ENCODE data around the gene SEMA5B. TPM values are rescaled to one million over a fixed set of nuclear protein-coding genes. Genes with fewer than 3 reads are reported as not detected.

SEMA5B gene
- total and polyA plus RNA-seq, 2 experiments from 2014 or later = 8.0 to 26.8 TPM

DNA sequence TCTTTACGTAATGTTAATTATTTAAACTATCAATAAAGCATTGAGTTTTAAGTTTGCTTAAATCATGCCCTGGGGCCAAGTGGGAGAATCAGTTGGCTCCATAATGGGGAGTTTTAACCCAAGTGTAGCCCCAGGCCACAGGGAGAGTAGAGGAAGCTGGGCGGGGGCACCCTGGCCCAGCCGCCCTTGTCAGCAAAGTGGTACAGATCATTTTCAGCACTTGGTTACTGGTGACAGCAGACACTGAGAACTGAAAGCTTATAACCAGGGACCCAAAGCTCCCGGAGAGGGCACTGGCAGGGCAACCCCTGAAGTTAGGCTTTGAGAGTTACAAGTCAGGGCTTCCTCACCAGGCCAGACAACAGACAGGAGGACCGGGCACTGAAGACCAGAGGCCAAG lies 90.6 kb downstream of the SEMA5B start:
- Histone ChIP-seq H3K27me3 (ENCODE audit: insufficient read depth) (no peaks in the 10 kb centered on the region), H3K27ac (ENCODE audit: low read depth) (no peak overlapping the region), H3K79me2 (replicated peaks; ENCODE audit: insufficient read depth) (no peaks in the 10 kb centered on the region), H4K20me1 (replicated peaks; ENCODE audit: insufficient read depth) (no peaks in the 10 kb centered on the region), H3K4me3 (no peak overlapping the region), H3K9me2 (ENCODE audit: insufficient read depth) (no peaks in the 10 kb centered on the region), H2AFZ (no peak overlapping the region), H3F3A (replicated peaks; ENCODE audit: low read depth) (no peaks in the 10 kb centered on the region), H3K36me3 (ENCODE audit: insufficient read depth) (no peaks in the 10 kb centered on the region; the same call in 1 of the 2 replicates), H3K4me1 (ENCODE audit: insufficient read depth) (no peaks in the 10 kb centered on the region), H3K4me2 (no peak overlapping the region)
- H3K27me3 Mint-ChIP-seq (ENCODE audit: insufficient read depth, low read depth, poor library complexity) = peaks cover 2% of the 10 kb centered on the region
- no peak overlapping the region for H3K27ac Mint-ChIP-seq
- DNase-seq (ENCODE audit: low spot score) (no peak), ATAC-seq (no peak)
- TF ChIP-seq, protein P1, sequence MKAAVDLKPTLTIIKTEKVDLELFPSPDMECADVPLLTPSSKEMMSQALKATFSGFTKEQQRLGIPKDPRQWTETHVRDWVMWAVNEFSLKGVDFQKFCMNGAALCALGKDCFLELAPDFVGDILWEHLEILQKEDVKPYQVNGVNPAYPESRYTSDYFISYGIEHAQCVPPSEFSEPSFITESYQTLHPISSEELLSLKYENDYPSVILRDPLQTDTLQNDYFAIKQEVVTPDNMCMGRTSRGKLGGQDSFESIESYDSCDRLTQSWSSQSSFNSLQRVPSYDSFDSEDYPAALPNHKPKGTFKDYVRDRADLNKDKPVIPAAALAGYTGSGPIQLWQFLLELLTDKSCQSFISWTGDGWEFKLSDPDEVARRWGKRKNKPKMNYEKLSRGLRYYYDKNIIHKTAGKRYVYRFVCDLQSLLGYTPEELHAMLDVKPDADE (IDR thresholded peaks at IDR 0.05) = no peak
- TF ChIP-seq ZNF114 (CRISPR knock-in tag; IDR thresholded peaks at IDR 0.05) (no peak), EZH2phosphoT487 (IDR thresholded peaks at IDR 0.05; ENCODE audit: unreplicated experiment) (no peak), JUNB (IDR thresholded peaks at IDR 0.05; ENCODE audit: unreplicated experiment) (no peak), EZH2 (IDR thresholded peaks at IDR 0.05; ENCODE audit: low read depth, unreplicated experiment) (no peak), CREB1 (CRISPR knock-in tag; IDR thresholded peaks at IDR 0.05; ENCODE audit: low read depth) (no peak), NANOG (IDR thresholded peaks at IDR 0.05; ENCODE audit: borderline replicate concordance) (no peak), POLR2AphosphoS5 (IDR thresholded peaks at IDR 0.05; ENCODE audit: low read depth) (no peak), STAT1 (IDR thresholded peaks at IDR 0.05; ENCODE audit: unreplicated experiment) (no peak), ZNF331 (CRISPR knock-in tag; IDR thresholded peaks at IDR 0.05; ENCODE audit: low read depth) (no peak)
- TF ChIP-seq, protein P2, sequence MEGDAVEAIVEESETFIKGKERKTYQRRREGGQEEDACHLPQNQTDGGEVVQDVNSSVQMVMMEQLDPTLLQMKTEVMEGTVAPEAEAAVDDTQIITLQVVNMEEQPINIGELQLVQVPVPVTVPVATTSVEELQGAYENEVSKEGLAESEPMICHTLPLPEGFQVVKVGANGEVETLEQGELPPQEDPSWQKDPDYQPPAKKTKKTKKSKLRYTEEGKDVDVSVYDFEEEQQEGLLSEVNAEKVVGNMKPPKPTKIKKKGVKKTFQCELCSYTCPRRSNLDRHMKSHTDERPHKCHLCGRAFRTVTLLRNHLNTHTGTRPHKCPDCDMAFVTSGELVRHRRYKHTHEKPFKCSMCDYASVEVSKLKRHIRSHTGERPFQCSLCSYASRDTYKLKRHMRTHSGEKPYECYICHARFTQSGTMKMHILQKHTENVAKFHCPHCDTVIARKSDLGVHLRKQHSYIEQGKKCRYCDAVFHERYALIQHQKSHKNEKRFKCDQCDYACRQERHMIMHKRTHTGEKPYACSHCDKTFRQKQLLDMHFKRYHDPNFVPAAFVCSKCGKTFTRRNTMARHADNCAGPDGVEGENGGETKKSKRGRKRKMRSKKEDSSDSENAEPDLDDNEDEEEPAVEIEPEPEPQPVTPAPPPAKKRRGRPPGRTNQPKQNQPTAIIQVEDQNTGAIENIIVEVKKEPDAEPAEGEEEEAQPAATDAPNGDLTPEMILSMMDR (conservative IDR thresholded peaks at IDR 0.05; ENCODE audit: low read depth in 2 of 2) = no peak
- TF ChIP-seq, protein P3, sequence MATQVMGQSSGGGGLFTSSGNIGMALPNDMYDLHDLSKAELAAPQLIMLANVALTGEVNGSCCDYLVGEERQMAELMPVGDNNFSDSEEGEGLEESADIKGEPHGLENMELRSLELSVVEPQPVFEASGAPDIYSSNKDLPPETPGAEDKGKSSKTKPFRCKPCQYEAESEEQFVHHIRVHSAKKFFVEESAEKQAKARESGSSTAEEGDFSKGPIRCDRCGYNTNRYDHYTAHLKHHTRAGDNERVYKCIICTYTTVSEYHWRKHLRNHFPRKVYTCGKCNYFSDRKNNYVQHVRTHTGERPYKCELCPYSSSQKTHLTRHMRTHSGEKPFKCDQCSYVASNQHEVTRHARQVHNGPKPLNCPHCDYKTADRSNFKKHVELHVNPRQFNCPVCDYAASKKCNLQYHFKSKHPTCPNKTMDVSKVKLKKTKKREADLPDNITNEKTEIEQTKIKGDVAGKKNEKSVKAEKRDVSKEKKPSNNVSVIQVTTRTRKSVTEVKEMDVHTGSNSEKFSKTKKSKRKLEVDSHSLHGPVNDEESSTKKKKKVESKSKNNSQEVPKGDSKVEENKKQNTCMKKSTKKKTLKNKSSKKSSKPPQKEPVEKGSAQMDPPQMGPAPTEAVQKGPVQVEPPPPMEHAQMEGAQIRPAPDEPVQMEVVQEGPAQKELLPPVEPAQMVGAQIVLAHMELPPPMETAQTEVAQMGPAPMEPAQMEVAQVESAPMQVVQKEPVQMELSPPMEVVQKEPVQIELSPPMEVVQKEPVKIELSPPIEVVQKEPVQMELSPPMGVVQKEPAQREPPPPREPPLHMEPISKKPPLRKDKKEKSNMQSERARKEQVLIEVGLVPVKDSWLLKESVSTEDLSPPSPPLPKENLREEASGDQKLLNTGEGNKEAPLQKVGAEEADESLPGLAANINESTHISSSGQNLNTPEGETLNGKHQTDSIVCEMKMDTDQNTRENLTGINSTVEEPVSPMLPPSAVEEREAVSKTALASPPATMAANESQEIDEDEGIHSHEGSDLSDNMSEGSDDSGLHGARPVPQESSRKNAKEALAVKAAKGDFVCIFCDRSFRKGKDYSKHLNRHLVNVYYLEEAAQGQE (IDR thresholded peaks at IDR 0.05; ENCODE audit: unreplicated experiment) = no peak
- TF ChIP-seq, protein P4, sequence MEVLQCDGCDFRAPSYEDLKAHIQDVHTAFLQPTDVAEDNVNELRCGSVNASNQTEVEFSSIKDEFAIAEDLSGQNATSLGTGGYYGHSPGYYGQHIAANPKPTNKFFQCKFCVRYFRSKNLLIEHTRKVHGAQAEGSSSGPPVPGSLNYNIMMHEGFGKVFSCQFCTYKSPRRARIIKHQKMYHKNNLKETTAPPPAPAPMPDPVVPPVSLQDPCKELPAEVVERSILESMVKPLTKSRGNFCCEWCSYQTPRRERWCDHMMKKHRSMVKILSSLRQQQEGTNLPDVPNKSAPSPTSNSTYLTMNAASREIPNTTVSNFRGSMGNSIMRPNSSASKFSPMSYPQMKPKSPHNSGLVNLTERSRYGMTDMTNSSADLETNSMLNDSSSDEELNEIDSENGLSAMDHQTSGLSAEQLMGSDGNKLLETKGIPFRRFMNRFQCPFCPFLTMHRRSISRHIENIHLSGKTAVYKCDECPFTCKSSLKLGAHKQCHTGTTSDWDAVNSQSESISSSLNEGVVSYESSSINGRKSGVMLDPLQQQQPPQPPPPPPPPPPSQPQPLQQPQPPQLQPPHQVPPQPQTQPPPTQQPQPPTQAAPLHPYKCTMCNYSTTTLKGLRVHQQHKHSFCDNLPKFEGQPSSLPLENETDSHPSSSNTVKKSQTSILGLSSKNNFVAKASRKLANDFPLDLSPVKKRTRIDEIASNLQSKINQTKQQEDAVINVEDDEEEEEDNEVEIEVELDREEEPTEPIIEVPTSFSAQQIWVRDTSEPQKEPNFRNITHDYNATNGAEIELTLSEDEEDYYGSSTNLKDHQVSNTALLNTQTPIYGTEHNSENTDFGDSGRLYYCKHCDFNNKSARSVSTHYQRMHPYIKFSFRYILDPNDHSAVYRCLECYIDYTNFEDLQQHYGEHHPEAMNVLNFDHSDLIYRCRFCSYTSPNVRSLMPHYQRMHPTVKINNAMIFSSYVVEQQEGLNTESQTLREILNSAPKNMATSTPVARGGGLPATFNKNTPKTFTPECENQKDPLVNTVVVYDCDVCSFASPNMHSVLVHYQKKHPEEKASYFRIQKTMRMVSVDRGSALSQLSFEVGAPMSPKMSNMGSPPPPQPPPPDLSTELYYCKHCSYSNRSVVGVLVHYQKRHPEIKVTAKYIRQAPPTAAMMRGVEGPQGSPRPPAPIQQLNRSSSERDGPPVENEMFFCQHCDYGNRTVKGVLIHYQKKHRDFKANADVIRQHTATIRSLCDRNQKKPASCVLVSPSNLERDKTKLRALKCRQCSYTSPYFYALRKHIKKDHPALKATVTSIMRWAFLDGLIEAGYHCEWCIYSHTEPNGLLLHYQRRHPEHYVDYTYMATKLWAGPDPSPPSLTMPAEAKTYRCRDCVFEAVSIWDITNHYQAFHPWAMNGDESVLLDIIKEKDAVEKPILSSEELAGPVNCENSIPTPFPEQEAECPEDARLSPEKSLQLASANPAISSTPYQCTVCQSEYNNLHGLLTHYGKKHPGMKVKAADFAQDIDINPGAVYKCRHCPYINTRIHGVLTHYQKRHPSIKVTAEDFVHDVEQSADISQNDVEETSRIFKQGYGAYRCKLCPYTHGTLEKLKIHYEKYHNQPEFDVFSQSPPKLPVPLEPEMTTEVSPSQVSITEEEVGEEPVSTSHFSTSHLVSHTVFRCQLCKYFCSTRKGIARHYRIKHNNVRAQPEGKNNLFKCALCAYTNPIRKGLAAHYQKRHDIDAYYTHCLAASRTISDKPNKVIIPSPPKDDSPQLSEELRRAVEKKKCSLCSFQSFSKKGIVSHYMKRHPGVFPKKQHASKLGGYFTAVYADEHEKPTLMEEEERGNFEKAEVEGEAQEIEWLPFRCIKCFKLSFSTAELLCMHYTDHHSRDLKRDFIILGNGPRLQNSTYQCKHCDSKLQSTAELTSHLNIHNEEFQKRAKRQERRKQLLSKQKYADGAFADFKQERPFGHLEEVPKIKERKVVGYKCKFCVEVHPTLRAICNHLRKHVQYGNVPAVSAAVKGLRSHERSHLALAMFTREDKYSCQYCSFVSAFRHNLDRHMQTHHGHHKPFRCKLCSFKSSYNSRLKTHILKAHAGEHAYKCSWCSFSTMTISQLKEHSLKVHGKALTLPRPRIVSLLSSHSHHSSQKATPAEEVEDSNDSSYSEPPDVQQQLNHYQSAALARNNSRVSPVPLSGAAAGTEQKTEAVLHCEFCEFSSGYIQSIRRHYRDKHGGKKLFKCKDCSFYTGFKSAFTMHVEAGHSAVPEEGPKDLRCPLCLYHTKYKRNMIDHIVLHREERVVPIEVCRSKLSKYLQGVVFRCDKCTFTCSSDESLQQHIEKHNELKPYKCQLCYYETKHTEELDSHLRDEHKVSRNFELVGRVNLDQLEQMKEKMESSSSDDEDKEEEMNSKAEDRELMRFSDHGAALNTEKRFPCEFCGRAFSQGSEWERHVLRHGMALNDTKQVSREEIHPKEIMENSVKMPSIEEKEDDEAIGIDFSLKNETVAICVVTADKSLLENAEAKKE (CRISPR knock-in tag; IDR thresholded peaks at IDR 0.05) = no peak
- no peaks in the 10 kb centered on the region for H3K4me1 Mint-ChIP-seq
- no peaks in the 10 kb centered on the region for H3K36me3 Mint-ChIP-seq (ENCODE audit: low read depth)
- no peaks in the 10 kb centered on the region for H3K9me3 Mint-ChIP-seq
- no peak overlapping the region for H3K4me3 Mint-ChIP-seq
